Tibial nerve (tissue), 4 donors: ENCODE data around the gene NYAP2. TPM values are rescaled to one million over a fixed set of nuclear protein-coding genes. Genes with fewer than 3 reads are reported as not detected.

Experiments
- DNase-seq, 2 donors: peaks; one replicate each; pipeline ENCODE4 v3.0.0-alpha.2; 2019; ENCODE audit warnings: low spot score in 2 of 2
- H3K27ac ChIP-seq, 4 donors: fragments of 200-600 bp; sonication (generic) in 3 of 4; one replicate each; pipeline ENCODE4 v1.5.1; 2017 to 2019; ENCODE audit warnings: mild to moderate bottlenecking in 1 of 4
- H3K27me3 ChIP-seq, 2 donors: fragments of 200-600 bp; sonication (generic) in 1 of 2; one replicate each; pipeline versions ENCODE4 v1.5.1 to v1.6.0; 2017 to 2019
- H3K36me3 ChIP-seq, 3 donors: fragments of 200-600 bp; sonication (generic); one replicate each; pipeline ENCODE4 v1.5.1; 2018 to 2019
- H3K4me1 ChIP-seq, 4 donors: fragments of 200-600 bp; sonication (generic) in 3 of 4; one replicate each; pipeline ENCODE4 v1.5.1; 2017 to 2019
- H3K4me3 ChIP-seq, 4 donors: fragments of 200-600 bp; sonication (generic) in 3 of 4; one replicate each; pipeline ENCODE4 v1.5.1; 2017 to 2019; ENCODE audit warnings: mild to moderate bottlenecking in 1 of 4, moderate library complexity in 1 of 4
- H3K9me3 ChIP-seq, 4 donors: fragments of 200-600 bp; sonication (generic) in 3 of 4; one replicate each; pipeline ENCODE4 v1.5.1; 2017 to 2019
- EP300 ChIP-seq, 2 donors: sonication (generic); formaldehyde crosslinking; IDR thresholded peaks; one replicate each; pipeline ENCODE4 v1.6.1; 2017; ENCODE audit warnings: antibody characterized with exemption in 2 of 2, mild to moderate bottlenecking in 1 of 2
- POLR2A ChIP-seq, 2 donors: fragments of 450-650 bp; IDR thresholded peaks; one replicate each; pipeline ENCODE4 v1.6.1; 2017; ENCODE audit warnings: antibody characterized with exemption in 2 of 2, mild to moderate bottlenecking in 2 of 2, moderate library complexity in 2 of 2
- WGBS, 2 donors: methylation state at CpG; one replicate each; pipeline ENCODE4 v1.1.5; 2018; 5-methylcytosine and 5-hydroxymethylcytosine counted together
- total RNA-seq, 4 donors: library from RNA; depleted of rRNA; stranded (reverse); fragments of >200 nt; gene quantifications; one replicate each; pipeline ENCODE4 v1.1.0, GENCODE V29; 2016
- TF ChIP-seq, protein P1 (sequence below), 5 experiments: fragments of 200-600 bp in 3 of 5; fragments of 450-650 bp in 2 of 5; sonication (generic) in 3 of 5; IDR thresholded peaks; one replicate each; pipeline ENCODE4 v1.5.1; 2016 to 2019; ENCODE audit warnings: antibody characterized with exemption in 5 of 5, mild to moderate bottlenecking in 3 of 5, moderate library complexity in 2 of 5

The NYAP2 gene
- total RNA-seq: under 1 TPM in 1 of 4 donors, not detected in 3; under 0.01 TPM

DNA sequence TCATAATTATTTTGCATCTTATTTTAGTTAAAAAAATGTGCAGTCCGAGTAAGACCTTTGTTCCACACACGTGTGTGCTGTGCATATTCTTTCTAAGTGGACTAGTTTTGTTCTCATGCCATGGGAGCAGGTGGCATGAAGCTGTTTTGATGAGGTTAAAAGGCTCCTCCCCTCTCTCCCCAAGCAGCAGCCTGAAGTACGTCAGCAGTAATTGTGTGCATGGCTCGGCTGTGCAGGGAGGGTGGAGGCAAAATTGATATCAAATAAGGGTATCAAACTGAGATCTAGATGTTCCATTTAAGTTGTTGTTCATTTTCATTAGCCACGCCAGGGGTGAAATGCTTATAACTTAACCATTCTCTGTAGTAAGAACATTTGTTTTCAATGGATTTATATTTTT, at the start of gene NYAP2:
Gene NYAP2, plus strand, starts transcription at position 207 of the 400 bp plus-strand sequence. CDS start 9,171 bp downstream, outside the sequence.
- Histone ChIP-seq H3K27ac (no peak within 1 kb of the TSS), H3K9me3 (no peaks in the 10 kb centered on the region), H3K4me3 (no peak within 1 kb of the TSS), H3K36me3 (no peaks in the 10 kb centered on the region), H3K27me3 (no peaks in the 10 kb centered on the region), H3K4me1 (no peaks in the 10 kb centered on the region)
- TF ChIP-seq POLR2A (IDR thresholded peaks at IDR 0.05) (no peak), EP300 (IDR thresholded peaks at IDR 0.05) (no peak)
- TF ChIP-seq, protein P1, sequence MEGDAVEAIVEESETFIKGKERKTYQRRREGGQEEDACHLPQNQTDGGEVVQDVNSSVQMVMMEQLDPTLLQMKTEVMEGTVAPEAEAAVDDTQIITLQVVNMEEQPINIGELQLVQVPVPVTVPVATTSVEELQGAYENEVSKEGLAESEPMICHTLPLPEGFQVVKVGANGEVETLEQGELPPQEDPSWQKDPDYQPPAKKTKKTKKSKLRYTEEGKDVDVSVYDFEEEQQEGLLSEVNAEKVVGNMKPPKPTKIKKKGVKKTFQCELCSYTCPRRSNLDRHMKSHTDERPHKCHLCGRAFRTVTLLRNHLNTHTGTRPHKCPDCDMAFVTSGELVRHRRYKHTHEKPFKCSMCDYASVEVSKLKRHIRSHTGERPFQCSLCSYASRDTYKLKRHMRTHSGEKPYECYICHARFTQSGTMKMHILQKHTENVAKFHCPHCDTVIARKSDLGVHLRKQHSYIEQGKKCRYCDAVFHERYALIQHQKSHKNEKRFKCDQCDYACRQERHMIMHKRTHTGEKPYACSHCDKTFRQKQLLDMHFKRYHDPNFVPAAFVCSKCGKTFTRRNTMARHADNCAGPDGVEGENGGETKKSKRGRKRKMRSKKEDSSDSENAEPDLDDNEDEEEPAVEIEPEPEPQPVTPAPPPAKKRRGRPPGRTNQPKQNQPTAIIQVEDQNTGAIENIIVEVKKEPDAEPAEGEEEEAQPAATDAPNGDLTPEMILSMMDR (IDR thresholded peaks at IDR 0.05): no peak
- no peak for DNase-seq
- 53 to 54% methylated on average over 5 of the region's 5 CpGs for WGBS, 2 donors

DNA sequence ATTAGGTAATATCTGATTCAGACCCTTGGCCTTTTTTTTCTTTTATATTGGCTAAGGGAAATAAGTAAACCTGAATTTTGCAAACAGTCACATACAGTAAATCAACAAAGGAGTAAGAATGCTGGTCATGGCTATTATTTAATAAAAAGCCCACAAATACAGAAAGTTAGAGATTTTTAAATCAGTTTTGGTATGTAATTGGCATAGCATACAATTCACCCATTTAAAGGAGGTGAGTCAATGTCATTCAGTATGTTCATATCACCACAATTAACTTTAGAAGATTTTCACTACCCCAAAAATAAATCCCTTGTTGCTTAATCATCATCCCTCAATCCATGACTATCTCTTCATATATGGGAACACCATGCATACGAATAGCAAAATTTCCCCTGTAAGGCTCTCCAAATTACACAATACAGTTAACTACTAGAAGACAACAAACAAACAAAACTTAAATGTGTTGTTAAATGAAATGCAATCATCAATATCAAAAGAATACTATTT, 45.9 kb upstream of the NYAP2 start:
- TF ChIP-seq, protein P1 (IDR thresholded peaks at IDR 0.05): no peak
- no peak for TF ChIP-seq POLR2A (IDR thresholded peaks at IDR 0.05)
- TF ChIP-seq EP300 (IDR thresholded peaks at IDR 0.05): no peak
- H3K4me1 ChIP-seq: no peaks in the 10 kb centered on the region
- H3K27me3 ChIP-seq: no peaks in the 10 kb centered on the region
- no peaks in the 10 kb centered on the region for H3K9me3 ChIP-seq
- WGBS, 2 donors: 83% methylated on average over 1 of the region's 1 CpG
- no peak overlapping the region for H3K27ac ChIP-seq
- no peaks in the 10 kb centered on the region for H3K36me3 ChIP-seq
- DNase-seq: no peak
- no peak overlapping the region for H3K4me3 ChIP-seq

DNA sequence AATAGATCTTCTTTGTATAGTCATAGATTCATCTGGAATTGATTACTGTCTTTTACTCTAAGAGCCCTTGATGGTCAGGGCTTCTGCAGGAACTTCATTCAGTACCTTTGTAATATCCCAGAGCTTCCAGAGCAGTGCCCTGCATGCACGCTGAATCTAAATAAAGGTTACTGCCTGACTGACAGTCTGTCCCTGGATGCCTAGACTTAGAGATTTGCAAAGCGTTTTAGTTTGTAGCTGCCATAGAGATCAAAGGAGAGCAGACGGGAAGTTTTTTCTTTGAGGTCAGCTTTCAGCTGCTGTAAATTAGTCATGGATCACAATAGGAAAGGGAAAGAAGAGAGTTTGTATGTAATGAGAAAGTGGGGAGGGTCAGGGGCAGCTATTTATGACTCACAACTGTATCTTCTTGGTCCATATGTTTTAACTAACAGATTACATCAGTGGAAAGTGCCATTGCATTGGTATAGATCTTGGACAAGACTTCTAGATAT, 45.2 kb upstream of the NYAP2 start:
- no peaks in the 10 kb centered on the region for H3K4me1 ChIP-seq
- TF ChIP-seq POLR2A (IDR thresholded peaks at IDR 0.05) (no peak), EP300 (IDR thresholded peaks at IDR 0.05) (no peak)
- TF ChIP-seq, protein P1 (IDR thresholded peaks at IDR 0.05): no peak
- H3K9me3 ChIP-seq: no peaks in the 10 kb centered on the region
- 6 to 19% methylated on average over 3 of the region's 3 CpGs for WGBS, 2 donors
- no peaks in the 10 kb centered on the region for H3K36me3 ChIP-seq
- H3K4me3 ChIP-seq: no peak overlapping the region
- H3K27me3 ChIP-seq: no peaks in the 10 kb centered on the region
- no peak overlapping the region for H3K27ac ChIP-seq
- no peak for DNase-seq

DNA sequence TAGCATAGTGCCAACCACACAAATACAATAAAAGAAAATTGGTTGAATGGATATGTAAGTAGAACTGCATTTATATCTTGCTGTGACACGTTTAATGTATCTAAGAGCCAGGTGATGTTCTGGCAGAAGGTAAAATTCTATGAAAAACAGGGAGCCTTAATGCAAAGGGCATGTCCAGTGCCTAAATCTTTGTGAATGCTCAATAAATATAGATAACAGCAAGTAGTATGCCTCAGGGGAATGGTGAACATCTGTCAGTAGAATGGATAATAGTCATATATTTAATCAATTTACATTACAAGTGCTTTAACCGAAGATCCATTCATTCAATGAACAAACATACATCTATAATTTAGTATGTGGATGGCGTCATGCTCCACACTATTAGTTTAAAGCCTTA, 43.7 kb upstream of the NYAP2 start:
- Histone ChIP-seq H3K9me3 (no peaks in the 10 kb centered on the region), H3K4me1 (no peaks in the 10 kb centered on the region), H3K27me3 (no peaks in the 10 kb centered on the region), H3K27ac (no peak overlapping the region), H3K4me3 (no peak overlapping the region), H3K36me3 (no peaks in the 10 kb centered on the region)
- TF ChIP-seq EP300 (IDR thresholded peaks at IDR 0.05) (no peak), POLR2A (IDR thresholded peaks at IDR 0.05) (no peak)
- TF ChIP-seq, protein P1 (IDR thresholded peaks at IDR 0.05): no peak
- no peak for DNase-seq
- WGBS, 2 donors: 74 to 84% methylated on average over 3 of the region's 3 CpGs

DNA sequence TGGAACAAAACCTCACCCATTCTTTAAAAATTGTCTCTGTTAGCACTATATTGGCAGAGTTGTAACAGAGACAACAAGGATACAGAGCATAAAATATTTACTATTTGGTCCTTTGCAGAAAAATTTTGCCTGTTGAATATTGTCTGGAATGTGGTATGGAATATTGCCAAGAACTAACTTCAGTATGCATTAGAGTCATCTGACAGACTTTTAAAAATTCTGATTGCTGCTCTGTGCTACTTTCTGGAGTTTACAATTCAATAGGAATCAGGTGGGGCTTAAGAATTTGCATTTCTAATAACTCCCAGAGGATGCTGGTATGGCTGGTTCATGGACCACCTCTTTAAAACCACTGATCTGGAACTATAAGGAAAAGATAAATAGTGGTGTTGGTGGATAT, 32.8 kb upstream of the NYAP2 start:
- TF ChIP-seq EP300 (IDR thresholded peaks at IDR 0.05) (no peak), POLR2A (IDR thresholded peaks at IDR 0.05) (no peak)
- TF ChIP-seq, protein P1 (IDR thresholded peaks at IDR 0.05): no peak
- no peaks in the 10 kb centered on the region for H3K36me3 ChIP-seq
- no peak for DNase-seq
- H3K27me3 ChIP-seq: no peaks in the 10 kb centered on the region
- H3K27ac ChIP-seq: no peak overlapping the region
- no peaks in the 10 kb centered on the region for H3K4me1 ChIP-seq
- H3K4me3 ChIP-seq: no peak overlapping the region
- no peaks in the 10 kb centered on the region for H3K9me3 ChIP-seq
